Measurements from ENCODE around the gene OXNAD1.

OXNAD1 gene

DNA sequence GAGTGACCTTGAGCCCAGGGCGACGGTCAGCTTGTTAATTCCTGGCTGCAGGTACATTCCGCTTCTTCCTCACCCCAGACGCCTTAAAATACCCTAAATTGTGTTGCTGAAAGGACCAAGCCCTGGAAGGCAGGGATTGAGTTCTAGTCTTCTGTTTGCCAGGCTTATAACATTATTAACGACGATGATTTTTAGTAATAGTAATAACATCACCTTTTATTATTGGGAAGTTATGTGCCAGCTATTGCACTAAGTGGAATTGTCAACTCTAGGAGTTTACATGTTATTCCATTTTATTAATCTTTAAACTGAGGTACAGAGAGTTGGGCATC, 409 bp downstream of the OXNAD1 start:
- in situ Hi-C loops (cut with MboI; ENCODE audit: low sequenced_read_pairs, unreplicated experiment), result no loop called here
- TF ChIP-seq, protein P1, sequence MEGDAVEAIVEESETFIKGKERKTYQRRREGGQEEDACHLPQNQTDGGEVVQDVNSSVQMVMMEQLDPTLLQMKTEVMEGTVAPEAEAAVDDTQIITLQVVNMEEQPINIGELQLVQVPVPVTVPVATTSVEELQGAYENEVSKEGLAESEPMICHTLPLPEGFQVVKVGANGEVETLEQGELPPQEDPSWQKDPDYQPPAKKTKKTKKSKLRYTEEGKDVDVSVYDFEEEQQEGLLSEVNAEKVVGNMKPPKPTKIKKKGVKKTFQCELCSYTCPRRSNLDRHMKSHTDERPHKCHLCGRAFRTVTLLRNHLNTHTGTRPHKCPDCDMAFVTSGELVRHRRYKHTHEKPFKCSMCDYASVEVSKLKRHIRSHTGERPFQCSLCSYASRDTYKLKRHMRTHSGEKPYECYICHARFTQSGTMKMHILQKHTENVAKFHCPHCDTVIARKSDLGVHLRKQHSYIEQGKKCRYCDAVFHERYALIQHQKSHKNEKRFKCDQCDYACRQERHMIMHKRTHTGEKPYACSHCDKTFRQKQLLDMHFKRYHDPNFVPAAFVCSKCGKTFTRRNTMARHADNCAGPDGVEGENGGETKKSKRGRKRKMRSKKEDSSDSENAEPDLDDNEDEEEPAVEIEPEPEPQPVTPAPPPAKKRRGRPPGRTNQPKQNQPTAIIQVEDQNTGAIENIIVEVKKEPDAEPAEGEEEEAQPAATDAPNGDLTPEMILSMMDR (IDR thresholded peaks at IDR 0.05; ENCODE audit: borderline replicate concordance, control extremely low read depth, extremely low read depth, insufficient read depth, missing control alignments), result no peak
- DNase-seq (ENCODE audit: low spot score), result no peak

DNA sequence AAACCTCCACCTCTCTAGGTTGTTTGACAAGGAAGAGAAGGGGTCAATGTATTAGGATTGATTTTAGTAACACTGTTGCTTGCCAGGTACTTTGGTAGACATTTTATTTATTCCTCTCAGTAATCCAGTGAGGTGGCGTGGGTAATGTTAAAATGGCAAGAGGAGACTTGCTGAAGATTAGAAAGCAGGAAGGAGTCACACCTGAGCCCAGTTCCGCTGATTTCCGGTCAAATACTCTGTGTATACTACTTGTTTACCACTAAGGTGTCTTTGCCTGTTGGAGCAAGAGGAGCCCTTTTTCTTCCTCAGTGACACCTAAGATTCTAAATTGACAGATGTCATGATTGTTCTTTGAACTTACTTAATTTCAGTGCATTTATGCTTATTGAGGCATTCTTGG, 1.7 kb downstream of the OXNAD1 start:
- in situ Hi-C loops (cut with MboI; ENCODE audit: low sequenced_read_pairs, unreplicated experiment), result no loop called here
- TF ChIP-seq, protein P1 (IDR thresholded peaks at IDR 0.05; ENCODE audit: borderline replicate concordance, control extremely low read depth, extremely low read depth, insufficient read depth, missing control alignments), result no peak
- no peak for DNase-seq (ENCODE audit: low spot score)

DNA sequence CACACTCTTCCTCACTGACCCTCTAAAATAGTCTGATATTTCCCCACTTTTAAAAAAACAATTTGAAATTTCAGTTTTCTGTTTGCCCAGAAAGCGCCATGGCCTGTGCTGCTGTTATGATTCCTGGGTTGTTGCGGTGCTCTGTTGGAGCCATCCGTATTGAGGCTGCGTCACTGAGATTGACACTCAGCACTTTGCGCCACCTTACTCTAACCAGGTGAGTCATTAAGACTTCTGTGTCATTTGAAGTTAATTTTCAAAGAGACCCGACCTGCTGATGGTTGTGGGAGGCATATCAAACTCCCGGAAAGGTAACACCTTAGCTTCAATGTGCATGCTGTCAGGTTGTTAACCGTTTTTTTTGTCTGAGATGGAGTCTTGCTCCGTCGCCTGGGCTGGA, 5.8 kb downstream of the OXNAD1 start:
- TF ChIP-seq, protein P1 (IDR thresholded peaks at IDR 0.05; ENCODE audit: borderline replicate concordance, control extremely low read depth, extremely low read depth, insufficient read depth, missing control alignments), result no peak
- in situ Hi-C loops (cut with MboI; ENCODE audit: low sequenced_read_pairs, unreplicated experiment), result loop anchor here (10.0 kb wide), 1 partner anchor 284 kb away; no protein-coding TSS in a partner anchor
- no peak for DNase-seq (ENCODE audit: low spot score)

DNA sequence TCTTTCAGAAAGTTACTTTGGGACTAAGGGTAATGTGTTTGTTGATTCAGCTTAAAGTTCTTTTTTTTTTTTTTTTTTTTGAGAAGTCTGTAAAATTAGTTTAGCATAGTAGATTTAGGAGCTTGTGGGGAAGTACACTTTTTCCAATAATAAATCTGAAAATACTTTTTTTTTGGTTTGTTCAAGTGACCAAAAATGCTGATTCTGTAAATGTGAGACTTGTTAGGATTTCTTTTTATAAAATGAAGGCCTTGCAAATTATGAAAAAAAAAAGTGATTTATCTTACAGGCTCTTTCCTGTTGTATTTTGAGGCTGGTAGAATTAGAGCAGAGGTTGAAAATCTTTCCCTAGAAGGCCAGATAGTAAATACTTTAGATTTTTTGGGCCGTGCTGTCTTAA, 7.6 kb downstream of the OXNAD1 start:
- TF ChIP-seq, protein P1 (IDR thresholded peaks at IDR 0.05; ENCODE audit: borderline replicate concordance, control extremely low read depth, extremely low read depth, insufficient read depth, missing control alignments), result no peak
- DNase-seq (ENCODE audit: low spot score), result no peak

DNA sequence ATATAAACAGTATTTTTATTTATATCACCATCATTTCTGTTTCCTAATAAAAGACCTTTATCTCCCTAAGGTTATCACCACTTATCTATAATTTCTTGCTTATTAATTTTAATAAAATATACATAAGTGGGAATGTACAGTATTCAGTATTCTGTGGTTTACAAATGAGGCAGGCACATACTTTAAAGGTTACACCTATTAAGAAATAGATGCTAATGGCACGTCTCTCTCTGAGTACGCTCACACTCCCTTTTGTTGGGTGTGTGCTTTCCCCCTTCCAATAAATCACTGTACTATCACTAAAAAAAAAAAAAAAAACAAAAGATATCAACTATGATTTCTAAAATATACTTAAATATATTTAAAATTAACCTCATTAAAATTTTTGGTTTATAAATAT, 8.9 kb downstream of the OXNAD1 start:
- no peak for DNase-seq (ENCODE audit: low spot score)
- in situ Hi-C loops (cut with MboI; ENCODE audit: low sequenced_read_pairs, unreplicated experiment), result loop anchor here (10.0 kb wide), 1 partner anchor 281 kb away; no protein-coding TSS in a partner anchor
- TF ChIP-seq, protein P1 (IDR thresholded peaks at IDR 0.05; ENCODE audit: borderline replicate concordance, control extremely low read depth, extremely low read depth, insufficient read depth, missing control alignments), result no peak

More for the DNA sequence above, 7.6 kb downstream of the OXNAD1 start:
- in situ Hi-C loops (cut with MboI; ENCODE audit: low sequenced_read_pairs, unreplicated experiment), result loop anchor here (10.0 kb wide), 1 partner anchor 282 kb away; no protein-coding TSS in a partner anchor

DNA sequence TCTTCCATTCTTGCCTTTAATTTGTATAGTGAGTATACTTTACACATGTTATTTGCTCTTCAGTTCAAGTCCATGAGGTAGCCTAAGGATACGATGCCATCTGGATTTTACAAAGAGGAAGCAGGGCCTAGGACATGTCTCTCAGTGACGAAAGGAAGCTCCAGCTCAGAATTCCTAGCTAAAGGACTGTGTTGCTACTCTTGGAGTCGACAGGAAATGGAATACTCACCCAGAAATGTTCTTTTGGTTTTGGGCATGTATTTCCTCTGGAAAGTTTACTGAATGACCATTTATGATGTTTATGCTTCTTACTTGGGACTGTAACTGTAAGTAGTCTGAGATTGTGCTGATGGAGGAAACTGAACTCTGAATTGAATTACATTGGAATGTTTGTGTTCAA, 12.5 kb downstream of the OXNAD1 start:
- in situ Hi-C loops (cut with MboI; ENCODE audit: low sequenced_read_pairs, unreplicated experiment), result loop anchor here (10.0 to 25.0 kb wide), 2 partner anchors 277 to 935 kb away; no protein-coding TSS in a partner anchor
- DNase-seq (ENCODE audit: low spot score), result no peak
- TF ChIP-seq, protein P1 (IDR thresholded peaks at IDR 0.05; ENCODE audit: borderline replicate concordance, control extremely low read depth, extremely low read depth, insufficient read depth, missing control alignments), result no peak

All from GM13976 (cell line).